Right ventricle myocardium superior (tissue), 1 donor: ENCODE data around the gene OR6N1. TPM values are rescaled to one million over a fixed set of nuclear protein-coding genes. Genes with fewer than 3 reads are reported as not detected.

Experiments
- ATAC-seq: fragments of 200-7000 bp; cut with Tn5 transposase; one replicate; pipeline ENCODE4 v1.9.1; 2020; ENCODE audit warnings: mild to moderate bottlenecking; ENCODE audit not compliant: poor library complexity
- DNase-seq: peaks from one replicate; pipeline ENCODE4 v3.0.0-alpha.2; 2020
- intact Hi-C: fragments of 100-400 bp; cut with DNase I; formaldehyde crosslinking; loops from one replicate; pipeline ENCODE4 v1.11.2; 2022
- total RNA-seq: library from RNA; stranded (reverse); fragmentation: NEBNext Ultra II Directional; extraction: Animal tissue kit (Norgen Biotek cat#: 25700); gene quantifications from one replicate; pipeline ENCODE4 v1.2.1, GENCODE V29; 2021
- donor health status: DM: no; HTN: yes; CAD: no; lungs with severe emphysema.

The OR6N1 gene
- total RNA-seq, 1 donor from 2014 or later: not detected

DNA sequence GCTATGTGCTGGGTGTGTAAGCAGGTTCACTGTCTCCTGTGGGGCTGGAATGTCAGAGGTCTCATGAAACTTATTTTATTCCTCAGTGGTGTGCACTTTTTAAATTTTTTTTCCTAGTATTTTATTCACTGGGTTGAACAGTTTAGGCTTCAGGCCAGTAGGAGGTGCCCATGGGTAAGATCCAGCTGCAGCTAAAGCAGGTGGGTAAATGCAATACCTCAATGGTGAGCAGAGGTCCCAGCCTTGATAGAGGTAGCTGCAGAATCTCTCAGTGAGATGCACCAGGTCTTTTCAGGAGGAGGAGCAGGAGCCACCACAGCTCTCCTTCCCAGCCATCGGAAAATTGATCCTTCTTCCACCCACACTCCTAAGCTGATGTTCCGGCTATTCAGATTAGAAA, 21.6 kb upstream of the OR6N1 start:
- no peak for ATAC-seq
- intact Hi-C loops: no loop called here
- DNase-seq: no peak

DNA sequence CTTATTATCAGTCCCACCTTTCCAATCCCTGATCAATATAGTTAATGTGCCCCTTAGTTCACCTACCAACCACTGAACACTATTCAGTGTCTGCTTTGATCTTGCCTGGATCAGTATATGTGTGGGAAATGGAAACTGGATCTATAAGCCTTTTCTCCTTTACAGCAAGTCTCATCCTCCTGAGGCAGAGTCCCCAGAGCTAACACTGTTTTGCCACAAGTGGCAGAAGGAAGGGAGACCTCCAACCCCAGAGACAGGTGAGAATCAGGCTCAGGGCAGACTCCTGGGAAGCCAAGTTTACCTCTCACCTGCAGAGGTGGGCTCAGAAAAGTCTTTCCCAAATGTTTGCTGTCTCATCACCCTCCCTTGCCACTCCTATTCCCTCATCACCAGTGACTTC, 9.1 kb upstream of the OR6N1 start, which contains the start of gene OR6N2:
OR6N2 (minus strand) TSS at position 101 of the 400 bp plus-strand sequence. CDS start 3,569 bp downstream, outside the sequence.
- DNase-seq: no peak
- intact Hi-C loops: no loop called here
- no peak for ATAC-seq

DNA sequence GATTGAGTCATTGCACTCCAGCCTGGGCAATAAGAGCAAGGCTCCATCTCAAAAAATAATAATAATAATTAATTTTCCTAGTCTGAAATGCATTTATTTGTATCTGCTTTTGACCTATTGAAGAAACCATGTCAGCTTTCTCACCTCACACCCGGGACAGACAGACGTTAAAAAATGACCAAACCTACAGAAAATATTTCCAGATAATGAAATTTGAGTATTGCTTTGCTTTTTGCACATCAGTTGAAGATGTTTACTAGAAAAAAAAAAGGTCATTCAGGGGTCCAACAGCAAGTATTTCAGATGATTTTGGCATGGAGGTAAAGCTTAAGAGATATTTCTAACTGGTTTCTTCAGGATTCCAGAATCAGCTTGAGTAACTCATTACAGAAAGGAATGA, 17.6 kb downstream of the OR6N1 start, which contains the start of gene OR6K6:
OR6K6 (plus strand) TSS at position 301 of the 400 bp plus-strand sequence. CDS start 168 bp downstream, outside the sequence.
- ATAC-seq (no peak), DNase-seq (no peak)
- intact Hi-C loops: no loop called here

GRCh38 chr1:158752155-158752712, 19.8 kb downstream of the OR6N1 start:
- ATAC-seq: no peak
- intact Hi-C loops: no loop called here
- DNase-seq: no peak

- intact Hi-C loops: no loop called here
- no peak for DNase-seq
- no peak for ATAC-seq
Observed at GRCh38 chr1:158735848-158736247, 36.1 kb downstream of the OR6N1 start.

DNA sequence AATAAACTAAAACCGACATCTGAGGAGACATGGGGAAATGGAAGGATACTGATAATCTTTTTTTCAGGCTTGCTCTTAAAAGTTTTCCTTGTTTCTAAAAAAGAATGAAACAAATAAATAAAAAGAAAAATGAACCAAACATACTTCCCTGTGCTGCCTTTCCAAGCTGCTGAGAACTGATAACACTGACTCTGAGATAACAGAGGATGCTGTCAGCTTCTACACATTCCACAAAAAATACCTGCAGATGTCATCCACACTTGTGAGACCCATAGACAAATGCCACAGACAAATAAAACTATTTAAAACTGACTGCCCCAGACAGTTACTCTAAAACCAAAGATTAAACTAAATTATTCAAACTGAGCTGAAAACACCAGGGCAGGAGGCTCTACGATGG, 39.5 kb downstream of the OR6N1 start:
- ATAC-seq: no peak
- intact Hi-C loops: no loop called here
- no peak for DNase-seq

DNA sequence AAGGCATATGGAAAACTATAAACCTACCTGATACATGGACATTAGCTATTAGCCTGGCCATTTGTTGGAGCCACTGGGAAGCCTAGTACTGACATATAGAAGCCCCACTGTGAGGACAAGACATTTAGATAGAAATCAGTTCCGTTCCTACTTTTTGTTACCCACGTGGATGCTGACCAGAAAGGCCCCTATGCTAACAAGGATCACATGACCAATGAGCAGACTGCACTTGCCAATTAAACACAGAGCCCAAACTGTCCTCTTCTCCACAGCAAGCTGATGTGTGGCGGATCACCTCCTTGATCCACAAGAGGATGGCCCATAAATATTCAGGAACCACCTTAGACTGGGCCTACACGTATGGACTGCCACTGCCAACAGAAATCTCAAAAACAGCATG, 40.3 kb downstream of the OR6N1 start:
- no peak for DNase-seq
- no peak for ATAC-seq
- intact Hi-C loops: no loop called here

- DNase-seq: no peak
- intact Hi-C loops: no loop called here
- ATAC-seq: no peak
Observed at GRCh38 chr1:158730453-158730852, 41.5 kb downstream of the OR6N1 start.

GRCh38 chr1:158728510-158729225, 43.3 kb downstream of the OR6N1 start:
- intact Hi-C loops: no loop called here
- no peak for ATAC-seq
- DNase-seq: no peak

DNA sequence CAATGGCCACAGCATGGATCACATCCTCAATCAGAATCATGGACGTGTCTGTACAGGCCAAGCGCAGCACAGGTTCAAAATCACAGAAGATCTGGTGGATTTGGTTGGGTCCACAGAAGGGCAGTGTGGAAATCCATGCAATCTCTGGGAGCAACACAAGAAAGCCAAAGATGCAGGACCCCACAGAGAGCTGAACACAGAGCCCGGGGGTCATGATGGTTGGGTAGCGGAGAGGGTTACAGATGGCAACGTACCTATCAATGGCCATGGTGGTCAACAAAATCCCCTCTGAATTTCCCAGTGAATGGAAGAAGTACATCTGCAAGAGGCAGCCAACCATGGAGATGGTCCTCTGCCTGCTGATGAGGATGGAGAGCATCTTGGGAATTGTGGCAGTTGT, 47.6 kb downstream of the OR6N1 start:
- DNase-seq (no peak), ATAC-seq (no peak)
- intact Hi-C loops: no loop called here

GRCh38 chr1:158720620-158721019, 51.4 kb downstream of the OR6N1 start, which contains the start of gene OR6K3:
Gene OR6K3, minus strand, starts transcription at chr1:158720720. Its CDS starts 2,605 bp downstream, at chr1:158718115.
- no peak for ATAC-seq
- intact Hi-C loops: no loop called here
- DNase-seq: no peak

DNA sequence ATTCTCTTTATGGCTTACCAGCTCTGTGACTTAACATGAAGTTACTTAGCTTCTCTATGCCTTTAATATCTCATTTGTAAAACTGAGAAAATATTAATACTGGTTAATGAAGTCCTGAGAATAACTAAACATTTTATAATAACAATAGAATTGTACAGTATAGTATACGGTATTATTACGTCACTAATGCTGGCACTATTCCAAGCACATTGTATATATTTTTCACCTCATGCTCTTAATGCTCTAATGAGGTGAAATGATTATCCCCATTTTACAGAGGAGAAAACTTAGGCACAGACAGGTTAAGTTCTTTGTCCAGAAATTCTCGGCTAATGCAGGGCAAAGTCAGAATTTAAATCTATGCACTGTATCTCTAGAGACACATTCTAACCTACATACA, 52.3 kb downstream of the OR6N1 start:
- ATAC-seq (no peak), DNase-seq (no peak)
- intact Hi-C loops: no loop called here

DNA sequence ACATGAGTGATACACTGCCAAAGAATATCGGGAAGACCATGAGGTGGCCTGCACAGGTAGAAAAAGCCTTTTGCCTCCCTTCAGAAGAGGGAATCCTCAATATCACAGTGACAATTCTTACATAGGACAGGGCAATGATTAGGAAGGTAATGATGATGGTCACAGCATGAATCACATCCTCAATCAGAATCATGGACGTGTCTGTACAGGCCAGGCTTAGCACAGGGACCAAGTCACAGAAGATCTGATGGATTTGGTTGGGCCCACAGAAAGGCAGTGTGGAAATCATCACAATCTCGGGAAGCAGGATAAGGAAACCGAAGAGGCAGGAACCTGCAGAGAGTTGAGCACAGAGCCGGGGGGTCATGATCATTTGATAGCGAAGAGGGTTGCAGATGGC, 54.7 kb downstream of the OR6N1 start:
- ATAC-seq: no peak
- intact Hi-C loops: no loop called here
- no peak for DNase-seq

GRCh38 chr1:158716335-158716734, 55.7 kb downstream of the OR6N1 start:
- ATAC-seq: no peak
- no peak for DNase-seq
- intact Hi-C loops: no loop called here

DNA sequence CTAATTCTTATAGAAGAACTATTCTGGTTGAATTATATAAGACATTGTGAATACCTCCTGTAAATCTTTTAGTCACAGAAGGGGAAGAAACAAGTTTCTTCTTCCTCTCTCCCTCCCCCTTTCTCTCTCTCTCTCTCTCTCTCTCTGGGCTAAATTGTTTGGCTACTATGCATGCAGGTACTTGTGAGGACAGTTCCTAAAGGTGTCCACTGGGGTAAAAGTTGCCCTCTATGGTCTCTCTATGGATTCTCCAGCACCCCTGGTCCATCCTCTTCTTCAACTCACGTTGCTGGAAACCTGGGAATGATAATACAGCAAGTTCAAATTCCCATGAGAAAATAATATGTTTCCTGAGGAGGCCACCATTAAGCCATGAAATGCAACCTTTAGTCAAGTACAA, 57.2 kb downstream of the OR6N1 start:
- no peak for DNase-seq
- intact Hi-C loops: no loop called here
- ATAC-seq: no peak

Other genes with a start within 250 kb of the OR6N1 start
- gene OR6Y1, start 217.8 kb downstream of the OR6N1 start, total RNA-seq: not detected
- not detected for gene OR6P1, start 201.6 kb downstream of the OR6N1 start, total RNA-seq
- not detected for gene OR10X1, start 192.3 kb downstream of the OR6N1 start, total RNA-seq
- gene OR10Z1, start 166.9 kb downstream of the OR6N1 start, total RNA-seq: not detected
- gene SPTA1, start 85.5 kb downstream of the OR6N1 start, total RNA-seq: not detected
- not detected for gene OR6K2, start 71.5 kb downstream of the OR6N1 start, total RNA-seq
- not detected for gene OR6K3, start 51.5 kb downstream of the OR6N1 start, total RNA-seq
- not detected for gene OR6K6, start 17.5 kb downstream of the OR6N1 start, total RNA-seq
- gene OR6N2, start 9.0 kb upstream of the OR6N1 start, total RNA-seq: not detected
- 2.9 TPM for gene MNDA, start 59.2 kb upstream of the OR6N1 start, total RNA-seq
- gene PYHIN1, start 159.4 kb upstream of the OR6N1 start, total RNA-seq: 0.22 TPM
- 21.1 TPM for gene IFI16, start 237.7 kb upstream of the OR6N1 start, total RNA-seq